Prostate gland (tissue), 2 donors: ENCODE results near the gene ARHGAP21.

Experiments used
- CTCF ChIP-seq, 4 experiments: fragments of 200-600 bp in 2 of 4; fragments of 450-650 bp in 2 of 4; sonication (generic) in 2 of 4; IDR thresholded peaks; 1 replicate in 3 of 4; 2 replicates in 1 of 4; pipeline ENCODE4 v1.5.1; 2016 to 2019; ENCODE audit warnings: antibody characterized with exemption in 4 of 4, mild to moderate bottlenecking in 2 of 4, moderate library complexity in 2 of 4
- POLR2A ChIP-seq: fragments of 450-650 bp; IDR thresholded peaks from one replicate; pipeline ENCODE4 v1.6.1; 2016; ENCODE audit warnings: antibody characterized with exemption, mild to moderate bottlenecking

DNA sequence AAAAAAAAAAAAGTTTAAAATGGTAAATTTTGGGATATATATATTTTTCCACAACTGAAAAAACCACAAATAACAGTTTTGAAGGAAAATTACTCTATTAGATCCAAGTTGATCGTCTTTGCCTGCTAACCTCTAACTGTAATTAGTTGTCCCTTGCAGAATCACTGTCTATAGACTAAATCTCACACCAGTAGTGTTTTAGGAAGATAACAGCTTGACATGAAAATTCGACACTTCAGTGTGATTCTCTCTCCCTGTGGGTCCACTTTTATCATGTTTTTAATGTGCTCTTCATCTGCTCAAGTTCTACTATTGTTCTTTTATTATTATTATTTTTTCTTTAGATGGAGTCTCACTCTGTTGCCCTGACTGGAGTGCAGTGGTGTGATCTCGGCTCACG, 24.5 kb upstream of the ARHGAP21 start:
- TF ChIP-seq CTCF (IDR thresholded peaks at IDR 0.05), result no peak
- TF ChIP-seq POLR2A, result no peak
